ENCODE data around the gene NEU3.
A peak's percentile ranks its signal among the peaks of the same experiment; 100 is the strongest.
"Not testable (repeated sequence)": the region's sequence is repeated elsewhere in the genome, so short reads cannot be mapped to it uniquely, and the experiment has no call there.

NEU3 gene

GRCh38 chr11:75031771-75032549, 43.2 kb downstream of the NEU3 start:
- DNase-seq = peak; percentile 56

- no peak for DNase-seq
Measured at GRCh38 chr11:75032550-75032935, 43.8 kb downstream of the NEU3 start.

GRCh38 chr11:75033916-75034315, 45.2 kb downstream of the NEU3 start:
- no peak for DNase-seq

GRCh38 chr11:75035256-75035655, 46.5 kb downstream of the NEU3 start:
- no peak for DNase-seq

- DNase-seq = no peak
Measured at GRCh38 chr11:75035911-75036565, 47.3 kb downstream of the NEU3 start.

GRCh38 chr11:75040167-75040770, 51.5 kb downstream of the NEU3 start:
- DNase-seq = no peak

- DNase-seq = no peak
Measured at GRCh38 chr11:75041263-75041662, 52.5 kb downstream of the NEU3 start.

GRCh38 chr11:75041821-75042220, 53.1 kb downstream of the NEU3 start:
- not testable (repeated sequence) for DNase-seq

- DNase-seq = not testable (repeated sequence)
Measured at GRCh38 chr11:75044381-75045170, 55.8 kb downstream of the NEU3 start.

- not testable (repeated sequence) for DNase-seq
Measured at GRCh38 chr11:75046668-75047067, 57.9 kb downstream of the NEU3 start.

- DNase-seq = no peak
Measured at GRCh38 chr11:75047191-75047590, 58.5 kb downstream of the NEU3 start.

- not testable (repeated sequence) for DNase-seq
Measured at GRCh38 chr11:75049501-75050266, 61.0 kb downstream of the NEU3 start.

- DNase-seq = no peak
Measured at GRCh38 chr11:75050516-75050915, 61.8 kb downstream of the NEU3 start.

GRCh38 chr11:75051043-75051442, 62.3 kb downstream of the NEU3 start:
- no peak for DNase-seq

- DNase-seq = no peak
Measured at GRCh38 chr11:75052457-75052856, 63.7 kb downstream of the NEU3 start.

GRCh38 chr11:75055511-75055910, 66.8 kb downstream of the NEU3 start:
- DNase-seq = no peak

- no peak for DNase-seq
Measured at GRCh38 chr11:75056814-75057213, 68.1 kb downstream of the NEU3 start.

- no peak for DNase-seq
Measured at GRCh38 chr11:75059299-75059698, 70.6 kb downstream of the NEU3 start.

- no peak for DNase-seq
Measured at GRCh38 chr11:75063741-75064314, 75.1 kb downstream of the NEU3 start.

- no peak for DNase-seq
Measured at GRCh38 chr11:75066061-75066460, 77.3 kb downstream of the NEU3 start.

All from activated naive CD4-positive, alpha-beta T cell treated with Interleukin-2 at 50 U/mL for 16 hours (primary cell).